NCI-H1092 treated with DMSO at 0.1 percent for 48 hours (cell line): Measurements from ENCODE around the gene FLOT1.
A peak's percentile ranks its signal among the peaks of the same experiment; 100 is the strongest.
"Not testable (repeated sequence)": the region's sequence is repeated elsewhere in the genome, so short reads cannot be mapped to it uniquely, and the experiment has no call there.

Experiments used
- DNase-seq: peaks from one replicate; lab custom pipeline; 2025; lab: John Stamatoyannopoulos, UW

FLOT1 gene

DNA sequence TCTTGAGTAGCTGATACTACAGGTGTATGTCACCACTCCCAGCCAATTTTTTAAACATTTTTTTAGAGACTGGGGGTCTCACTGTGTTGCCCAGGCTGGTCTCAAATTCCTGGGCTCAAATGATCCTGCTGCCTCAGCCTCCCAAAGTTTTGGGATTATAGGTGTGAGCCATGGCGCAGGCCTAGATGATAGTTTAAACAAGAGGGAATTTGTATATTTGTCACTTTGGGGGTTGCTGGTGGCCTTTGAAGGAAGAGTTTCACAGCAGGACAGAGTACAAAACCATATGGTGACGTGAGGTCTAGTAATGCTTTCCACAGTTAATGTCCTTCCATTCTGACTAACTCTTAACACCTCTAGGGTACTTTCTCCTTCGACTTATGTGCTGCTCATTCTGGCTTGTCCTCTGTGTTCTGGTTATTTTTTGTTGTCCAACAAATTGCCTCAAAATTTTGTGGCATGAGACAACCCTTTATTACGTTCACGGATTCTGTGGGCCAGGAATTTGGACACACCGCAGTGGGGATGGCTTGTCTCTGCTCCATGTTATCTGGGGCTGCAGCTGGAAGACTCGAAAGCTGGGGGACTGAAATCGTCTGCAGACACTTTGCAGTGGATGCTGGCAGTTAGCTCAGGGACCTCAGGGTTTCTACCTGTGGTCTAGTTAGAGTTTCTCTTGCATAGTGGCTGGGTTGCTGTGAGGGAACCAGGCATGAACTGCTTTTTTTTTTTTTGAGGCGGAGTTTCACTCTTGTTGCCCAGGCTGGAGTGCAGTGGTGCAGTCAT lies 24.9 kb upstream of the FLOT1 start:
- no peak for DNase-seq

- DNase-seq, result no peak
Observed at GRCh38 chr6:30766461-30767157, 24.1 kb upstream of the FLOT1 start.

- not testable (repeated sequence) for DNase-seq
Observed at GRCh38 chr6:30765495-30765894, 23.0 kb upstream of the FLOT1 start.

- DNase-seq, result not testable (repeated sequence)
Observed at GRCh38 chr6:30764490-30765043, 22.1 kb upstream of the FLOT1 start.

- peak; percentile 0 for DNase-seq
Observed at GRCh38 chr6:30763618-30764489, 21.4 kb upstream of the FLOT1 start.

DNA sequence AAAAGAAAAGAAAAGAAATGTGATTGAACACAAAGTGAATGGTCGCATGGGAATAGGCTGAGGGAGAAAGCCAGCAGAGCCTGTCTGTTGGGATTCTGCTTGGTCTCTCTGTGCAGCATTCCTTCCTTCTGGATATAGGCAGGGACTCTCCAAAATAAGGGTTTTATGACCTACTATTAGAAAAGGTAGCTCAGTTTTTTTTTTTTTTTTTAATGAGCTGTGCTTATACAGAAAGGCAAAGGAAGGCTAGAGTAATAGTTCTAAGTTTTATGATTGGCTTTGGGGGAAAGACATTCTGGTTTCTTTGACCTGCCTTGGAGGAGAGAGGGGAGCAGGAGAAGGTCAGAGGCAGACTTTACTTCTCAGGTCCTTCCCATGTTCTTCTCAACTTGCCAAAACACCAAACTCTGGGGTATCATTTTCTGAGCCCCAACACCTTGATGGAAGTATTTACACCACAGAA lies 20.7 kb upstream of the FLOT1 start:
- no peak for DNase-seq

DNA sequence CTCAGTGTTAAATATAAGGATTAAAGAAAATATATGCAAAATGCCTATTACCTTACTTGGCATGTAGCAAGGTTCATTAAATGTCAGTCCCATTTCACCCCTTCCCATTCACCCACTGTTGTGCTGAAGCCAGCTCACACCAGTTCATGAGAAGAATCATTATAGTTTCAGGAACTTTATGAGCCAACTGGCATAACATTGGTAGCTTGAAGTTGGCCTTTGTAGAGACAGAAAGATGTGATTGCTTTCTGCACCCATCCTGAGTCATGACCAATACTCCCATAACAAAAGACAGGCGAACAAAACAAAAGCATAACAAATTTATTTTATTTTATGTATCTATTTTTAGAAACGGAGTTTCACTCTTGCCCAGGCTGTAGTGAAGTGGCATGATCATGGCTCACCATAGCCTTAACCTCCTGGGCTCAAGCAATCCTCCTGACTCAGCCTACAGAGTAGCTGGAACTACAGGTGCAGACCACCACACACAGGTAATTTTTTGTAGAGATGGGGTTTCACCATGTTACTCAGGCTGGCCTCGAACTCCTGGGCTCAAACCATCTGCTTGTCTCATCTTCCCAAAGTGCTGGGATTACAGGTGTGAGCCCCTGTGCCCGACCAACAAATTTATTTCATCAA lies 19.4 kb upstream of the FLOT1 start:
- DNase-seq, result no peak

GRCh38 chr6:30760549-30760948 lies 18.1 kb upstream of the FLOT1 start:
- no peak for DNase-seq

DNA sequence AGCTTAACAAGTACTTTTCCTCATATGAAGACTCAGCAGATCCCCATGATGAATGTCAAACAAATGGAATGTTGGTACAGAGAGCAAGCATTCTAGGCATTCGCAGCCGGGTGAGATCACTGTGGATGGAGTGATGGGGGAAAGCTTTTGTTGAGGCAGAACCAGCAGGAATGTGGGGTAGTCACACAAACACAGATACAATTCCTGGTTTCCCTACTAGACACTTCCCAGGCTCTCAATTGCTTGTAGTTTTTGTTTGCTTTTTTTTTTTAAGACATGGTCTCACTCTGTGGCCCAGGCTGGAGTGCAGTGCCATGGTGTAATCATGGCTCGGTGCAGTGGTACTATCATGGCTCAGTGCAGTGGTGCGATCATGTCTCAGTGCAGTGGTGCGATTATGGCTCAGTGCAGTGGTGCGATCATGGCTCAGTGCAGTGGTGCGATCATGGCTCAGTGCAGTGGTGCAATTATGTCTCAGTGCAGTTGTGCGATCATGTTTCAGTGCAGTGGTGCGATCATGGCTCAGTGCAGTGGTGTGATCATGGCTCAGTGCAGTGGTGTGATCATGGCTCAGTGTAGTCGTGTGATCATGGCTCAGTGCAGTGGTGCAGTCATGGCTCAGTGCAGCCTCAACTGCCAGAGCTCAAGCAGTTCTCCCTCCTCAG lies 17.2 kb upstream of the FLOT1 start:
- DNase-seq, result no peak

- no peak for DNase-seq
Observed at GRCh38 chr6:30757261-30757904, 14.9 kb upstream of the FLOT1 start.

DNA sequence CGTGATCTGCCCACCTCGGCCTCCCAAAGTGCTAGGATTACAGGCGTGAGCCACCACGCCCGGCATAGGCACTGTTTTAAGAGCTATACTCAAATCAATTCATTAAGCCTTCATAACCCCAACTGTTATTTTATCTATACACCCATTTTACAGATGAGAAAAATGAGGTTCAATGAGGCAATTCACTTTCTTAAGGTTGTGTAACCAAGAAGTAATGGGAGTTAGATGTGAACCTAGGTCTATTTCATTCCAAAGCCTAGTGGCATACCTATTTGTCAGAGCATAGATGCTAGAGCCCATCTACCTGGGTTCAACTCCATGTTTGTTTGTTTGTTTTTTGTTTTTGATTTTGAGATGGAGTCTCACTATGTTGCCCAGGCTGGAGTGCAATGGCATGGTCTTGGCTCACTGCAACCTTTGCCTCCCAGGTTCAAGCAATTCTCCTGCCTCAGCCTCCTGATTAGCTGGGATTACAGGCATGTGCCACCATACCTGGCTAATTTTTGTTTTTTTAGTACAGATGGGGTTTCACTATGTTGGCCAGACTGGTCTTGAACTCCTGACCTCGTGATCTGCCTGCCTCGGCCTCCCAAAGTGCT lies 14.0 kb upstream of the FLOT1 start:
- not testable (repeated sequence) for DNase-seq

GRCh38 chr6:30754631-30755030 lies 12.1 kb upstream of the FLOT1 start:
- DNase-seq, result no peak

- no peak for DNase-seq
Observed at GRCh38 chr6:30752157-30752927, 9.9 kb upstream of the FLOT1 start.

GRCh38 chr6:30750379-30750668 lies 7.8 kb upstream of the FLOT1 start:
- no peak for DNase-seq

DNA sequence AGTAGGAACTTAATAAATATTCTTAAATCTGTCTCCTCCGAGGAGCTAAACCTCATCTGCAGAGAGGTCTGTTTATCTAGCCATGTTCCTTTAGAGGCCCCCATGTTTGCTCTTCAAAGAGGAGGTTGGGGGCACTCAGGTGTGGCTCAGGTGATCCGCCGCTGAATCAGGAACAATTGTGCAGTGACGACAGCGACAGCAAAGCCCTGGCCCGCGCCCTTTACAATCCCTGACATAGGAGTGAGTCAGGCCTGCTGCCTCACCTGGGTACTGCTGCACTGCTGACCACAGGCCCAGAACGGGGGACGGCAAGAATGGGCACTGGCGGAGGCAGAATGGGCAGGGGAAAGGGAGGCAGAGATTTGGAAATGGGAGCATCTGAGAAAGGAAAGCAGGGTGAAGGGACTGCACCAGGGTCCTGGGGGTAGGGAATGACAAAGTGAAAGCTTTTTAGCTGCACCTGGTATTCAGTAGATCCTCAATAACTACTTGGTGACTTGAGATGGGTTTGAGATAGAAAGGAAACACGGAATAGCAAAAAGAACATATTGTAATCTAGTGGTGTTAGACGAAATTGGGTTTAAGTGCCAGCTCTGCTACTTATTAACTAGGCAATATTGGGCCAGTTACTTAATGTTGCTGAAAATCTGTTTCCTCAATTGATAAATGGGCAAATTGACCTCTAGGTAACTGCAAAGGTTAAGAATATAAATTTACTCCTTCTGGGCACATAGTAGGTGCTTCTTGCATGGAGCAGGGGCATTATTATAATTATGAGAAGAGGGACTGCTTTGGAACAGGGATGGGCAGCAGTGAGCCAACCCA lies 7.3 kb upstream of the FLOT1 start:
- no peak for DNase-seq

DNA sequence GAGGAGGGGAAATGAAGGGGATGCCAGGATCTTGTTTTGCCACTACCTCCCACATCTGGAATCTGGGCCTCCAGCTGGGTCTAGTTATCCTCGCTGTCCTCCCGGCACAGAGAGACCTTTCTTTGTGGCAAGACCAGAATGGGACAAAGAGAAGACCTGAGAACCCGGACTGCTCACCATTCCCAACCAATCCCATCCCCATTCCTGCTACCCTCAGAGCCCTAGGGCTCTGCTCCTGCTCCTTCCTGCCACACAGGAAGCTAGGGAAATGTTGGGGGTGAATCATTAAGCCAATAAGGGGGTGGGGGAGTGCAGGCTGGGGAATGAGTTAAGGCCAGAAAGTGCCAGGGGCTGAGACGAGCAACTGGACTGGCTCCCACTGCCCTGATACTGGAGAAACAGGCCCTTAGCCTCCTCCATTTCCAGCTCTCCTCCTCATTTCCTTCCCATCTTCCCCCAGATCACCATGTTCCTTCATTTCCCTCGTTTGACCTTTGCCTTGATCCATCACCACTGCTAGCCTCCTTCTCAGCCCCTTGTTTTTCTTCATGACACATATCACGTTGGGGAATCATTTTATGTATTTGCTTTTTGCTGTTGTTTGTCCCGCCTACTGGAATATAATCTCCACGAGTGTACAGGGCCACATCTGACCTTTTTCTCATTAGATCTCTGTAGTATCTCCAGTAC lies 6.5 kb upstream of the FLOT1 start:
- DNase-seq, result no peak

- DNase-seq, result no peak
Observed at GRCh38 chr6:30747902-30748769, 5.6 kb upstream of the FLOT1 start.
